ENCODE data around the gene HS2ST1.

Gene HS2ST1

GRCh38 chr1:87155170-87155569 lies 240.7 kb downstream of the HS2ST1 start:
- no peak for DNase-seq (ENCODE audit: low read depth in 2 of 3, low spot score in 1 of 3)

GRCh38 chr1:87155648-87156047 lies 241.2 kb downstream of the HS2ST1 start:
- no peak for DNase-seq (ENCODE audit: low read depth in 2 of 3, low spot score in 1 of 3)

GRCh38 chr1:87156124-87156523 lies 241.7 kb downstream of the HS2ST1 start:
- DNase-seq (ENCODE audit: low read depth in 2 of 3, low spot score in 1 of 3) = no peak

GRCh38 chr1:87159378-87159915 lies 245.0 kb downstream of the HS2ST1 start:
- no peak for DNase-seq (ENCODE audit: low read depth in 2 of 3, low spot score in 1 of 3)
